ENCODE results near the gene TASL. TPM values are rescaled to one million over a fixed set of nuclear protein-coding genes. Genes with fewer than 3 reads are reported as not detected.

Gene TASL
- total RNA-seq, 1 donor from 2014 or later, result not detected

DNA sequence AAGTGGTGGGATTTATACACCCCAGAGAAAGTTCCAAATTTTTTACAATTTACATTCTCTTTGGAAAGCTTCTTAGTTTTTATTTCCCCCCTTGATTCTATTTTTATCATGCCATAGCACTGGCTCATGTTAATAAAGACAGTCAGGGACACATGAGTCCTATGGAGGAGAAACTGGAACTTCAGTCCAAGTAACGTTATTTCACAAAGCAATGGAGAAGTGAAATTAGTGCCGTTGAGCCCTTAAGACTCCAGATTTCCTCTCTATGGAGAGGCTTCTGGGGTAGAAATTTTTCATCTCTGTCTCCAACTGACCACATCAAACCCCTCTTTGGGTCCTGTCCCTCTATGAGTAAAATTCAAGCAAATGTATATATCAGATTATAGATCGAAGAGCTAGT, 12.8 kb upstream of the TASL start:
- H3K4me1 Mint-ChIP-seq (ENCODE audit: low read depth), result no peaks in the 10 kb centered on the region
- H3K27me3 Mint-ChIP-seq (ENCODE audit: low read depth), result peaks cover 17% of the 10 kb centered on the region
- H3K9me3 Mint-ChIP-seq (ENCODE audit: low read depth), result no peaks in the 10 kb centered on the region
- no peak overlapping the region for H3K27ac Mint-ChIP-seq (ENCODE audit: unreplicated experiment)
- H3K36me3 Mint-ChIP-seq (ENCODE audit: low read depth), result no peaks in the 10 kb centered on the region
- DNase-seq (ENCODE audit: low spot score), result no peak
- H3K4me3 Mint-ChIP-seq (ENCODE audit: unreplicated experiment), result no peak overlapping the region
- TF ChIP-seq CTCF (IDR thresholded peaks at IDR 0.05), result no peak

DNA sequence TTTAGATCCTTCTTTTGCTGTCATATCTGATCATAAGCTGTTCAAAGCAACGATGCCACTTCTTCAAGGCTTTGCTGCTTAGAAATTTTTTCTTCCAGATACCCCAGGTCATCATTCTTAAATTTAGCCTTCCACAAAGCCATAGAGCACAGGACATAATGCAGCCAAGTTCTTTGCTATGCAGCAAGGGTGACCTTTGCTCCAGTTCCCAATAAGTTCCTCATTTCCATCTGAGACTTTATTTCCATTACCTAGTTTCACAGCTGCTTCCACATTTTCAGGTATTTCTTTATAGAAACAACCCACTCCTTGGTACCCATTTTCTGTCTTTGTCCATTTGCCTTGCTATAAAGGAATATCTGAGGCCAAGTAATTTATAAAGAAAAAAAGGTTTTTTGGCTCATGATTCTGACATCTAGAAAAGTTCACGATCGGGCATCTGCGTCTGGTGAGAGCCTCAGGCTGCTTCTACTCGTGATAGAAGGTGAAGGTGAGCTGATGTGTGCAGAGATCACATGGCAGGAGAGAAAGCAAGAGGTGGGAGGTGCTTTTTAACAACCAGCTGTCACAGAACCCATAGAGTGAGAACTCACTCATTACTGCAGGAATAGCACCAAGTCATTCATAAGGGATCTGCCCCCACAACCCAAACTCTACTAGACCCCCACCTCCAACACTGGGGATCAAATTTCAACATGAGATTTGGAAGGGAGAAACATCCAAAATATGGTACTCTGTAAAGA, 11.8 kb upstream of the TASL start:
- Mint-ChIP-seq H3K36me3 (ENCODE audit: low read depth) (no peaks in the 10 kb centered on the region), H3K4me3 (ENCODE audit: unreplicated experiment) (no peak overlapping the region)

DNA sequence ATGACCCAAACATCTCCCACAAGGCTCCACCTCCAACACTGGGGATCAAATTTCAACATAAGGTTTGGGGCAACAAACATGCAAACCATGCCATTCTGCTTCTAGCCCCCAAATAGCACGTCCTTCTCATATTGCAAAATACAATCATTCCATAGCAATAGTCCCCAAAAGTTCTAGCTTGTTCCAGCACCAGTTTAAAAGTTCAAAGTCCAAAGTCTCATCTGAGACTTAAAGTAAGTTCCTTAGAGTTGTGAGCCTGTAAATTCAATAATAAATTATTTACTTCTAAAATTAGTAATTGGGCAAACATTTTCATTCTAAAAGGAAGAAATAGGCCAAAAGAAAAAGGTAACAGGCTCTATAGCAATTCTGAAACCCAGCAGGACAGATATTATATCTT, 8.9 kb upstream of the TASL start:
- H3K9me3 Mint-ChIP-seq (ENCODE audit: low read depth), result no peaks in the 10 kb centered on the region
- H3K27ac Mint-ChIP-seq (ENCODE audit: unreplicated experiment), result no peak overlapping the region
- no peaks in the 10 kb centered on the region for H3K36me3 Mint-ChIP-seq (ENCODE audit: low read depth)
- peaks cover 17% of the 10 kb centered on the region for H3K27me3 Mint-ChIP-seq (ENCODE audit: low read depth)
- no peaks in the 10 kb centered on the region for H3K4me1 Mint-ChIP-seq (ENCODE audit: low read depth)
- DNase-seq (ENCODE audit: low spot score), result no peak
- no peak for TF ChIP-seq CTCF (IDR thresholded peaks at IDR 0.05)
- H3K4me3 Mint-ChIP-seq (ENCODE audit: unreplicated experiment), result no peak overlapping the region

More for the DNA sequence above, 11.8 kb upstream of the TASL start:
- Mint-ChIP-seq H3K27me3 (ENCODE audit: low read depth) (peaks cover 17% of the 10 kb centered on the region), H3K4me1 (ENCODE audit: low read depth) (no peaks in the 10 kb centered on the region), H3K9me3 (ENCODE audit: low read depth) (no peaks in the 10 kb centered on the region), H3K27ac (ENCODE audit: unreplicated experiment) (no peak overlapping the region)
- DNase-seq (ENCODE audit: low spot score), result no peak
- TF ChIP-seq CTCF (IDR thresholded peaks at IDR 0.05), result no peak

DNA sequence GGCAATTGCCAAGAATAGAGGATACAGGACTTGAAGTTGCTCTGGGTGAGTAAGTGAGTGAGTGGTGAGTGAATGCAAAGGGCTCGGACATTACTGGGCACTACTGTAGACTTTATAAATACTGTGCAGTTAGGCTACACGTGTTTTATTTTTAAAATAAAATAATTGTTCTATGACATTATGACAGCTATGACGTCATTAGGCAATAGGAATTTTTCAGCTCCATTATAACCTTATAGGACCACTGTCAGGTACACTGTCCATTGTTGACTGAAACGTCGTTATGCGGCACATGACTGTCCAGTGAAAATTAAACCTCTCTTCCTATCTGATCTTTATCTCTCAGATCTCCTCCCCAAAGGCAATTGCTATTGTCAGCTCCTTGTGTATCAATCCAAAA, 5.1 kb upstream of the TASL start:
- no peak for TF ChIP-seq CTCF (IDR thresholded peaks at IDR 0.05)
- no peak for DNase-seq (ENCODE audit: low spot score)
- Mint-ChIP-seq H3K9me3 (ENCODE audit: low read depth) (no peaks in the 10 kb centered on the region), H3K27me3 (ENCODE audit: low read depth) (peaks cover 5% of the 10 kb centered on the region), H3K4me1 (ENCODE audit: low read depth) (no peaks in the 10 kb centered on the region), H3K4me3 (ENCODE audit: unreplicated experiment) (no peak overlapping the region), H3K27ac (ENCODE audit: unreplicated experiment) (no peak overlapping the region), H3K36me3 (ENCODE audit: low read depth) (no peaks in the 10 kb centered on the region)

- DNase-seq (ENCODE audit: low spot score), result no peak
- TF ChIP-seq CTCF (IDR thresholded peaks at IDR 0.05), result no peak
Measured at GRCh38 chrX:30580641-30581040, 3.1 kb upstream of the TASL start.

More at GRCh38 chrX:30580641-30581040, 3.1 kb upstream of the TASL start:
- Mint-ChIP-seq H3K4me3 (ENCODE audit: unreplicated experiment) (no peak overlapping the region), H3K9me3 (ENCODE audit: low read depth) (no peaks in the 10 kb centered on the region), H3K36me3 (ENCODE audit: low read depth) (no peaks in the 10 kb centered on the region), H3K27me3 (ENCODE audit: low read depth) (peaks cover 8% of the 10 kb centered on the region), H3K27ac (ENCODE audit: unreplicated experiment) (no peak overlapping the region), H3K4me1 (ENCODE audit: low read depth) (no peaks in the 10 kb centered on the region)

Data from chondrocyte (in vitro differentiated cells).